Uterus (tissue), 2 donors: Measurements from ENCODE around the gene CPVL.

Experiments used
- CTCF ChIP-seq, 4 experiments: fragments of 200-600 bp in 2 of 4; fragments of 450-650 bp in 2 of 4; sonication (generic) in 2 of 4; IDR thresholded peaks; one replicate each; pipeline ENCODE4 v1.5.1; 2016 to 2019; ENCODE audit warnings: antibody characterized with exemption in 4 of 4, mild to moderate bottlenecking in 2 of 4, moderate library complexity in 1 of 4
- POLR2A ChIP-seq, 2 donors: fragments of 450-650 bp; IDR thresholded peaks; one replicate each; pipeline ENCODE4 v1.6.1; 2016; ENCODE audit warnings: antibody characterized with exemption in 2 of 2, mild to moderate bottlenecking in 1 of 2, moderate library complexity in 1 of 2

GRCh38 chr7:29078311-29079260 lies 67.8 kb downstream of the CPVL start:
- TF ChIP-seq CTCF (IDR thresholded peaks at IDR 0.05) (no peak), POLR2A (IDR thresholded peaks at IDR 0.05) (no peak)
